Thyroid gland (tissue), 4 donors: ENCODE measurements around the gene TMEM52B.

Experiments
- POLR2A ChIP-seq, 2 donors: fragments of 450-650 bp; IDR thresholded peaks; one replicate each; pipeline ENCODE4 v1.6.1; 2017; ENCODE audit warnings: antibody characterized with exemption in 2 of 2, mild to moderate bottlenecking in 2 of 2, moderate library complexity in 1 of 2
- TF ChIP-seq, protein P1 (sequence below), 6 experiments: fragments of 200-600 bp in 3 of 6; fragments of 450-650 bp in 3 of 6; sonication (generic) in 3 of 6; IDR thresholded peaks; one replicate each; pipeline ENCODE4 v1.5.1; 2016 to 2019; ENCODE audit warnings: antibody characterized with exemption in 6 of 6, mild to moderate bottlenecking in 2 of 6, inconsistent platforms in 1 of 6, moderate library complexity in 1 of 6

DNA sequence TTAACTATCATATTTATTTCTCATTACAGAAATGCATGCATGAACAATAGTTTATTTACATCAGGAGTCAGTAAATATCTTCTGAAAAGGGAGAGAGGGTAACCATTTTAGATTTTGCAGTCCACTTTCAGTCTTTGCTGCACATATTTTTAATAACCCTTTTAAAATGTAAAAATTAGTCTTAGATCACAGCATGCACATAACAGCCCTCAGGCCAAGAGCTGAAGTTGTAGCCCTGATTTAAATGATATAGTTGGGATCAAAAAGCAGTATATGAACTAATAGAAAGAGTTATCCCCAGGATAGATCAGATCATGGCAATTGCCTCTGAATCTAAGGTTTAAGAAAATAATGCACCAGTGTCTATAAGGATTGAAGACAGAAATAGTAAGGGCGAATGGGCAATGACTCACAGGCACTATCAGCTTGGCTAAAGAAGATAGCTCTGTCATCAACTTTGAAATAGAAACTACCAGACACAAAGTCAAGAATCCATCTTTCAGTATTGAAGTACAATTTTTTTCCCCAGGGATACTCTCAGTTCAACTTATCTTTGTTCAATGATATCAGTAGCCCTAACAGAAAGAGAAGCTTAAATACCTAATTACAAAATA lies 35.7 kb upstream of the TMEM52B start:
- TF ChIP-seq, protein P1, sequence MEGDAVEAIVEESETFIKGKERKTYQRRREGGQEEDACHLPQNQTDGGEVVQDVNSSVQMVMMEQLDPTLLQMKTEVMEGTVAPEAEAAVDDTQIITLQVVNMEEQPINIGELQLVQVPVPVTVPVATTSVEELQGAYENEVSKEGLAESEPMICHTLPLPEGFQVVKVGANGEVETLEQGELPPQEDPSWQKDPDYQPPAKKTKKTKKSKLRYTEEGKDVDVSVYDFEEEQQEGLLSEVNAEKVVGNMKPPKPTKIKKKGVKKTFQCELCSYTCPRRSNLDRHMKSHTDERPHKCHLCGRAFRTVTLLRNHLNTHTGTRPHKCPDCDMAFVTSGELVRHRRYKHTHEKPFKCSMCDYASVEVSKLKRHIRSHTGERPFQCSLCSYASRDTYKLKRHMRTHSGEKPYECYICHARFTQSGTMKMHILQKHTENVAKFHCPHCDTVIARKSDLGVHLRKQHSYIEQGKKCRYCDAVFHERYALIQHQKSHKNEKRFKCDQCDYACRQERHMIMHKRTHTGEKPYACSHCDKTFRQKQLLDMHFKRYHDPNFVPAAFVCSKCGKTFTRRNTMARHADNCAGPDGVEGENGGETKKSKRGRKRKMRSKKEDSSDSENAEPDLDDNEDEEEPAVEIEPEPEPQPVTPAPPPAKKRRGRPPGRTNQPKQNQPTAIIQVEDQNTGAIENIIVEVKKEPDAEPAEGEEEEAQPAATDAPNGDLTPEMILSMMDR (IDR thresholded peaks at IDR 0.05): no peak
- TF ChIP-seq POLR2A (IDR thresholded peaks at IDR 0.05): no peak
